HG02678 (cell line): Measurements from ENCODE around the gene NFKBIB.

Experiments
- ATAC-seq: cut with Tn5 transposase; IDR thresholded peaks from one replicate; pipeline ENCODE4 v1.9.1; 2021; ENCODE audit warnings: mild to moderate bottlenecking, moderate library complexity; ENCODE audit not compliant: unreplicated experiment

The NFKBIB gene

GRCh38 chr19:38904581-38905539 lies 5.1 kb downstream of the NFKBIB start:
- ATAC-seq = no peak

GRCh38 chr19:38905620-38906019 lies 5.9 kb downstream of the NFKBIB start:
- ATAC-seq = no peak

- no peak for ATAC-seq
These were observed 7.5 kb downstream of the NFKBIB start for GRCh38 chr19:38907227-38907626.

GRCh38 chr19:38907670-38908069 lies 7.9 kb downstream of the NFKBIB start:
- ATAC-seq = no peak

- ATAC-seq = no peak
These were observed 9.1 kb downstream of the NFKBIB start for GRCh38 chr19:38908911-38909310.

- ATAC-seq = no peak
These were observed 10.7 kb downstream of the NFKBIB start for GRCh38 chr19:38910488-38910887.

- no peak for ATAC-seq
These were observed 11.7 kb downstream of the NFKBIB start for GRCh38 chr19:38911388-38912001.

GRCh38 chr19:38912600-38913514 lies 13.1 kb downstream of the NFKBIB start:
- no peak for ATAC-seq

GRCh38 chr19:38913958-38914357 lies 14.2 kb downstream of the NFKBIB start:
- ATAC-seq = no peak

- no peak for ATAC-seq
These were observed 15.9 kb downstream of the NFKBIB start for GRCh38 chr19:38915329-38916321.

GRCh38 chr19:38917516-38917915 lies 17.7 kb downstream of the NFKBIB start:
- ATAC-seq = no peak

GRCh38 chr19:38917921-38918491 lies 18.2 kb downstream of the NFKBIB start:
- no peak for ATAC-seq

- no peak for ATAC-seq
These were observed 18.8 kb downstream of the NFKBIB start for GRCh38 chr19:38918526-38918925.

GRCh38 chr19:38919837-38920601 lies 20.2 kb downstream of the NFKBIB start:
- no peak for ATAC-seq

GRCh38 chr19:38920602-38921419 lies 21.0 kb downstream of the NFKBIB start:
- no peak for ATAC-seq

GRCh38 chr19:38921420-38922274 lies 21.9 kb downstream of the NFKBIB start:
- ATAC-seq = no peak

GRCh38 chr19:38922482-38922881 lies 22.7 kb downstream of the NFKBIB start:
- no peak for ATAC-seq
